GM18861 (cell line): Measurements from ENCODE around the gene ELFN1.

ENCODE experiments used
- ATAC-seq: cut with Tn5 transposase; IDR thresholded peaks from one replicate; pipeline ENCODE4 v1.9.1; 2021; ENCODE audit not compliant: unreplicated experiment

The ELFN1 gene

DNA sequence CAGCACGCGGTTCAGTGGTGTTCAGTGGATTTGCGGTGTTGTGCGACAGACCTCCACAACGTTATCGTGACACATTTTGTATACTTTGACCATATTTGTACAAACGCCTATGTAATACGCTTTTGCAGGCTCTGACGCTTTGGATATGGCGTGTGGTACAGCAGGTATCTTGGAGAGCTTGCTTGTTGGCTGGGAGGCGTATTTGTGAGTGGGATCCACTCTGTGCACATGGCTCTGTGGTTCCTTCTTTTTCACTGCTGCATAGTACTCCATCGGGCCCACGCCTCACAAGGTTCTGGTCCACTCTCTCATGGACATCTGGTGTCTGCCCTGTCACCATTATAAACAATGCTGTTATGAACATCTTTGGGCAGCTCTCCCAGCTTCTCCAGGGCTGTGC is 53.2 kb downstream of the ELFN1 start:
- ATAC-seq, result no peak

DNA sequence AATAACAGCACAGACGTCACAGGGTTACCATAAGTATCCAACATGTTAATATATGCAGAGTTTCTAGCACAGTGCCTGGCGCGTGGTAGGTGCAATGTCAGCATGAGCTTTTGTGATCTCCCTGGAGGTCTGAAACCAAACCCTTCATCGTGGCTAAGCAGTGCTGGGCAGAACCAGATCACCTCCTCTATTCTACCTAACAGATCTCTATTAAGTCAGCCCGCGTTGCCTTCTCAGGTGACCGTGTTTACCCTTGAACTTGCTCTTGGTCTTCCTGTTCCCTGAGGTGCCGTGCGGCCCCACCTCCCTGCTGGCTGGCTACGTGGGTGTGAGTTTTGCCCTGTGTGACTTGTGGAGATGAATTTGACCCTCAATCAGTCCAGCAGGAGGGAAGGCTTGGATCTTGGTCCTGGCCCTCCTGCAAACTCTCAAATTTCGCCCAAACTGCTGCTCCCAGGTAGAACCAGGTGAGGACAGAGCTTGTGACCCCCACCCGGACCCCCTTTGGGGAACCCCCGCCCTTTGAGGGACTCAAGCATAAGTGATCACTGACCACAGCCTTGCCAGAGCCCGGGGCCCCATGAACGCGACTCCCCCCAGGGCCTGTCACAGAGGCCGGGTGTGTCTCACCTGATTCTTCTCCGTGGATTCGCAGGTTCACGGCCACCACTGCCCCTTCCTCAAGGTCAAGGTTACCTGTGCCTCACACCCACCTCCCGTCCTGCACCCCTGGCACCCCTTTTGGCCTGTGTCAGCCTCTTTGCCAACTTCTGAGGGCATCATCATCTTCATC is 54.2 kb downstream of the ELFN1 start:
- no peak for ATAC-seq

DNA sequence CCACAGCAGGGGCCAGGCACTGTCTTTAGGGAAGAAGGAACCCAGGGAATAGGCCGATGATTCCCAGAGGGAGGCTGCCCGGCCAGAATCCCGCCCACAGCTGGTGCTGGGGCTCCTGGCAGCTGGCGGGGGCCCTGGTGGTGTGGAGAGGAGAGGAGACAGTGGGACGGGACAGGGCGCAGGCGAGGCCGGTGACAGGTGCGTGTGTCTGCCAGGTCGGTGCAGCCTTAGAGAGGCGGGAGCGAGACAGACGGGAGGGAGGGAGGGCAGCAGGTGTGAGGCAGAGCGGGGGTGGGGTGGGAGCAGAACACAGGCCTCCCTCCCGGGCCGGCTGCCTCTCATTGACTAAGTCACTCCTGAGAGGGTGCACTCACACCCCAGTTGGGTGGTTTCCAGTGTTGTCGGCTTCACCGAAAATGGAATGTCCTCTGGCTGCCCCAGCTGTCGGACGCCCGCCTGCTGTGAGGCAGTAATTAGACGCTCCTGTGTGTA is 55.2 kb downstream of the ELFN1 start:
- no peak for ATAC-seq

DNA sequence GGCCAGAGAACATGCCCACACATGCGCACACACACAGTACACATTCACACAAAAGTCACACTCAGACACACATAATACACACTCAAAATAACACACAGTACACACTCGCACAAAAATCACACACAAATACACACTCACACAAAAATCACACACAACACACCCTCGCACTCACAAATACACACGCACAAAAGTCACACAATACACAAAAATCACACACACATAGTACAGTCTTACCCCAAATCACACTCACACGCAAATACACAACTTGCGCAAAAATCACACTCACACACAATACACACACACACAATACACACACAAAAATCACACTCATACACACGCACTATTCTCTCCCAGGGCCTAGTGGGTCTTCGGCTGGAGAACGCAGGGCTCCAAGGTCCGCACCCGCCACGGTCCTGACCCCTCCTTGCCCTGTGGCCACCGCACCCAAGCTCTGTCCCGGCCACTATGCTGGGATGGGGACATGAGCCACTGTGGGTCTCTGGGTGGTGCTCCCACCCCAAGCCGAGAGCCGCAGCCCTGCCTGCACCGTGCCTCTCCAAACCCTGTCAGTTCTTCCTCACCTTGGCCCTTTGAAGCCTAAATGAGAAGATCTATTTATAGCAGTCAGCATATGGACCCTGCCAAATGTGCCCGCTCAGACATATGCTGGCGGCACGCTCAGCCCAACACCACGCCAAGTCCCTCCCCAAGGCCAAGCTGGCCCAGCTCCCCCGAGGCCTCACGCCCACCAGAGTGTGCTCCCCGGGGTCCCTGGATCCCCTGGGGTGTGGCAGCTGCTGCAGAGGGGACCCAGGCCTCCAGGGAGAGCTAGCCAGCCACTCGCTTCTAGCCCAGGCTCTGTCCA is 55.9 kb downstream of the ELFN1 start:
- ATAC-seq, result no peak

DNA sequence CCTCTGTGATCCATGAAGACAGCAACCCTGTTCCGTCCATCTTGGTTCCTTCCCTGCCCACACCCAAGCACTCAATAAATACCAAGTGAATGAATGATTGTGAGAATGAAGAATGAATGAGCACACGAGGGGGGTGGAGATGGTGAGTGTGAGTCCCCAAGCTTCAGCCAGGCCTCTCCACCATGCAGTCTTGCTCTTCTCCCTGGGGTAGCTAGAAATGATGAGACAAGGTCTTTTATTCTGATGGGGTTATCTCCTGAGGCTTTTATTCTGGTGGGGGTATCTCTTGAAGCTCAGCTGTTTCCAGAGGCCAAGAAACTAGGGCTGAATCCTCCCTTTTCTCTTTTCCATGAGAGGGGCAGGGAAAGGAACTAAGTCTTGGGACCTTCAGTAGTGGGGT is 57.0 kb downstream of the ELFN1 start:
- no peak for ATAC-seq

DNA sequence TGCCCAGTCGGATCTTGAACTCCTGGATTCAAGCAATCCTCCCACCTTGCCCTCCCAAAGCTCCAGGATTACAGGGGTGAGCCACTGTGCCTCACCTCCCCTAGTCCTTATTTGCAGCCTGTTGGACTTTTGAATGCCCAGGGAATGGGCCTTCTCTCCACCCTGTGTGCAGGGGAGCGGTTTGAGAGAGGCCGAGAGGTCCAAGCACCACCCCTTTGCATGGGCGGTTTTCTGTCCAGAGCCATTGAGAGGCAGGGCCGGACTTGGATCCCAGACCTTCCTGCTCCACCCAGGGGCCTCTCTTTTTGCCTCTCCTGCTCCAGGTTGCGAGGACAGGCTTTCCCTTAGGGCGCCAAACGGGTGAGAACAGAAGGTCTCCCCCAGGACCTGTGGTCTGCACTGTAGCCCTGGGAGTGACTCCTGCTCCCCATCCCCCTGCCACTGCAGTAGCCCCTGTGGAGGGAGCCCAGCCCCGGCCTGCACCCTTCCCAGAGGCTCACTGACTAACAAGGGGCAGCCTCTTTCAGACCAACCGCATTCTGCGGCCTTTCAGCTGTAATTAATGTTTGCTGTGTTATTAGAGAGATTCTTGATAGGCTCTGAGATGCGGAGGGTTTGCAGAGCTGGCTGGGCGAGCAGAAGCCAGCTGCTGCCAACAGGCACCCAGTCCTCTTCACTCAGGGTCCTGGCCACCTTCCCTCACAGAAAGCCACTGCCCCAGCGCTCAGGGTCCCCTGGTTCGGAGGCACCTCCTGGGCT is 57.9 kb downstream of the ELFN1 start:
- no peak for ATAC-seq

DNA sequence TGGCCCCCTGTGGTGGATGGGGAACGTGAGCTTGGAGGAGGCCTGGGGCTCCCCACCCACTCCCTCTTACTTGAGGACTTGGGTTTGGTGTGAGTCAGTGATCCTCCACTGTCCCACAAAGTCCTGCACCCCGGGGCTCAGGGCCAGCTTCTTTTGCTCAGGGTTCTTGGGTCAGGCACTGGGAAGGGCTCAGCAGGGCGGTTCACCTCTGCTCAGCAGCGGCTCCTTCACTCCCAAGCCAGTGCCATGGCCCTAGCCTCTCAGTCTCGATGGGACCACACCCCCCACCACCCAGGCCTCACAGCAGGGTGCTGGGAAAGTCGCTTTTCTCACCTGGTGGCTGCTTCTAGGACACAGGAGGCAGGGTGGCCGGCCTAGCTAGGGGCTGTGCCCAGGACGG is 59.1 kb downstream of the ELFN1 start:
- no peak for ATAC-seq

DNA sequence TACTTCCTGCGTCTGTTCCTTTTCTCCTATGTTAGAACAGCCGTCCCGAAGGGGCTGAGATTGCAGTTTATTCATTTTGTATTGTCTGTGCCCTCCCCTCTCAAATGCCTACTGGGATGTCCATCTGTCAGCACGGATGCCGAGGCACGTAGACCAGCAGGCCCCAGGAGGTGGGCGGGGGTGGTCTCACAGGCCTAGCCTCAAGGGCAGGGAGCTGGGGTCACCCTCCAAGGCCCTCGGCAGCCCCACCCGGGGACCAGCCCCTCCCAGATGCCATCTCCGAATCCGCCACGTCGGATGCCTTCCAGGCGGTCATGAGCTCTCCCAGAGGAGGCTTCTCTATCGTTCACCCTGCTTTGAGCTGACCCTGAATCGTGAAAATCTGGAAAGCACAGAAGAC is 59.7 kb downstream of the ELFN1 start:
- no peak for ATAC-seq

DNA sequence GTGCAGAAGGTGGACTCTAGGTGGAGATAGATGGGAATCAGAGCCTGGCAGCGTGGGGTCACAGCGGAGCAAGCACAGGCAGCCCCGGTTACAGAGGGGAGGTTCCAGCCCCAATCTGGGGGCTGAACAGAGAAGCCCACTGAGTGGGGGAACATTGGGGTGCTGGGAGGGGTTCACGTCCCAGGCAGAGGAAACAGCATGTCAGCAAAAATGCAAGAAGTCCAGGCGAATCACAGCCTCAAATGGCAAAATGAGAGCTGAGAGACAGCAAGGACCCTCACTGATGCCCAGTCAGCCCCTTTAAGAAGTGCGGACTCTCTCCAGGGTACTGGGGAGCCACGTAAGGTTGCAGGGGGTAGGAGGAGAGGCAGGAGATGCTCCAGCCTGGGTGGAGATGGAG is 62.0 kb downstream of the ELFN1 start:
- no peak for ATAC-seq

DNA sequence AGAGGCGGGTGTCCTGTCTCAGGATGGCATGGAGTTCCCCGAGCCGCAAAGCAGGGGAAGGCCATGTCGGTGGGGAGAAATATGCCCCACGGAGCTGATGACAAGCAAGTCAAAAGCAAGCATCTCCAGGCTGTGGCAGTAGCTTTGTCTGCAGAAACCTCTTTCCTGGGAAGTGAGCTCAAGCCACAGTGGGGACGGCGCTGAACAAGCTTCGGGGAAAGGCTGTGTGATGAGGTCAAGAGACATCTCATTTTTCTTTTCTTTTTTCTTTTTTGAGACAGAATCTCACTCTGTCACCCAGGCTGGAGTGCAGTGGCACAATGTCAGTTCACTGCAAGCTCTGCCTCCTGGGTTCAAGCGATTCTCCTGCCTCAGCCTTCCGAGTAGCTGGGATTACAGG is 62.6 kb downstream of the ELFN1 start:
- no peak for ATAC-seq

DNA sequence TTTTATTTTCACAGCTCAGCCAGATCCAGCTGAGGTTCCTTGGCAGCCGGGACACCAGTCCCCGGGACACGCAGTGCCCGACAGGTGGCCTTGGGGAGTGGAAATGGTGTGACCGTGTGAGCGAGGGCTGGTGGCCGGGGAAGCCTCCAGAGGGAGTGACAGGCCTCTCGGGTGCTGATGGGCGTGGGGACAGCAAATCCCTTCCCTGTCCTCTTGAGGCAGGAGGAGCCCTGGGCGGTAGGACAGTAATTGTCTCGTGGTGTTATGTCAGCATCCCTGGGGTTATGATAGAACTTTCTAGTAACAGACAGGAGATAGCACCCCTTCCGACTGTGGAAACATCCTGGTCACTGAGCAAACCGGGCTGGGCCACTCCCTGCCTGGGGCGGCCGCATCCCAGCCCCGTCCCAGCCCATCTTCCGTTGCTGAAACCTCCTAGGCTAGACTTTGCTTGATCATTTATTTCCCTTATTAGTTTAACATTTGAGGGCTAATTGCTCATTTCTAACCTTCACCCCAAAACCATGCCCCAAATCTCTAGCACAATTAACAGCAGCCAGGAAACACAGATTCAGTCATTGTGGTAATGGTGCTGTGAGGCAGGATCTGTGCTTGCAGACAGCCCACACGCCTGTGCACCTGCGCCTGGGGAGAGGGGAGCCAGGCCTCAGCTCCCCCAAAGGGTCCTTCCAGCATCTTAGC is 63.3 kb downstream of the ELFN1 start:
- ATAC-seq, result no peak

DNA sequence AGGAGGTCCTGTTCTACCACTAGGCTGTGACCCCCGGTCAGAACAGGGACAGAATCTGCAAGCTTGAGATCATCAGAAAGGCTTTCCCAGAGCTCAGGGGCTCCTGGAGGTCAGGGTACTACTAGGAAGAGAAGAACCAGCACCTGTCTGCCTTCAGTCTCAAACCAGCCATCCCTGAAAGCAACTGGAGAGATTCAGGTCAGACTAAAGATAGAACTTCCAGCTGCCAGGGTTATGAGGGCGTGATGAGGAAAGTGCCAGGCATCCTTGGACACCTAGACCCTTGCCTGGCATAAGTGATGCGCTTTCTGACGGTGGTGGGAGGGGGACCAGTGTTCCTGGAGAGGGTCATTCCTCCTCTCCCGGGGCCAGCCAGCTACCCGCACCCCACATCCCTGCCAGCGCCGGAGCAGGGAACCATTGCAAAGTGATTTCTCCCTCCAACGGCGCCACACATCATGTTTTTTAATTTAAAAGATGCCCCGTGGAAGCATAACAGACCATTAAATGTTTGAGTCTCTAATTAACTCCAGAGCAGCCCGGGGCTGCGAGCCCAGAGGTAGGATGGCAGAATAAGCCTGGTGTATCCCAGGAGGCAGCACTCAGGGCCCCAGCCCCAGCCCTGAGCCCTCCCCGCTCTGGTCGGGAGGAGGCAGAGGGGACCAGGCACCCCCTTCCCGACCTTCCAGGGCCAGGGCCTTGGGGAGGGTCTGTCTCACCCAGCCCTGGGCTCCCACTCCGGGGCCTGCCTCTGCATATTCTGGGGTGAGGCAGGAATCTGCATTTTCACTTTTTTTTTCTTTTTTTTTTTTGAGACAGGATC is 64.0 kb downstream of the ELFN1 start:
- ATAC-seq, result no peak

DNA sequence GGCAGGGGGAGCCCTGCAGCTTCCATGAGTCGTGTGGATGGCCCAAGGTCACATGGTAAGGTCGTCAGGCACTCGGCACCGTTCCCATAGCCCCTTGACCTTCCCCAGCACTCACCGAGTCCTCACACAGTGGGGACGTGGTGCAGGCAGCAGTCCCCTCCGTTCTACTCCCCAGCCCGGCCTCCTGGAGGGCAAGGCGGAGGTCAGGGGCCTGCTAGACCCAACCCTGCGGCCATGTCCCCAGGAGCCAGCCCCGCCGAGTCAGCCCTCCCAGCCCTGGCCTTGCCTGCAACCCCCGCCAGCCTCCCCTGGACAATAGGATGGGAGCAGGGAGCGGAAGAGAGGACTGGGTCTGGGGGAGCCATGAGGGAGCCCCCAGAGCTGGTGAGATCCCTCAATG is 65.2 kb downstream of the ELFN1 start:
- ATAC-seq, result no peak

DNA sequence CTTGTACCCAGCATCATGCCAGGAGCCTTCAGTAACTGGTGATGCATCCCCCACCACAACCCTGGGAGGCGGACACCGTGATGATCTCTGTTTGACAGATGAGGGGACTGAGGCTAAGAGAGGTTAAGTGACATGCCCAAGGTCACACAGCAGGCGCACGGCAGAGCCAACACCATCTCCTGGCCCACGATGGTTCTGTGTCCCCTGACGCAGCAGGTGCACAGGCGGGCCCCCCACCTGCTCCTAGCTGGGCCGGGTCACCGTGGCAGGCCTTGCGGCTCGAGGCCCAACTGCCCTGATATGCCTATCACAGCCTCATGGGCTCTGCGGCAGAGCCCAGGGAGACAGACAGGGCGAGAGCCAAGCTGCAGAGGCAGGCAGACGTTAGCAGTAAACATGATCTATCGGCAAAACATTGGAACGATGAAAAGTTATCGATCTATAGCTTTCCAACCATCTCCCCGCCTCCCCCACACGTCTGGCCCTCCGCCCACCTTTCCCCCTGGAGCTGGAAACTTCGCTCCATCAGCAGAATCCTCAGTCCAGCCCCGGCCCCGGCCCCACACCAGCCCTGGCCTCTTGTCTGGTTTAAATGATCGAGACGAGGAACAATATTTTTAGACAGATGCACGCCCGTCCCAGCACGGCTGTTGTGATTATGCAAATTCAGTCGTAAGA is 65.9 kb downstream of the ELFN1 start:
- no peak for ATAC-seq

DNA sequence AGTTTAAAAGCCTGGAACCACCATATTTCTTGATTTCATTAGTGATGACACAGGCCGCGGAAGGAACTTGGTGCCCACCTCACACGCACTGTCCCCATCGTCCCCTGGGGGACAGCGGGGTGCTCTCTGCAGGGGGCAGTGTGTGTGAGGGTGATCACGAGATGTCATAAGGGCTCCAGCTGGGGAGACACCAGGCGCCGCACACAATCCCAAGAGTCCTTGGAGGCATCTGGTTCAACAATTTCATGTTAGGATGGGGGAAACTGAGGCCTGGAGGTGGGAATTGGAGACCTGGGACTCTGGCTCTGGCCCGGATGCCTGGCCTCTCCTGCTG is 66.4 kb downstream of the ELFN1 start:
- no peak for ATAC-seq

DNA sequence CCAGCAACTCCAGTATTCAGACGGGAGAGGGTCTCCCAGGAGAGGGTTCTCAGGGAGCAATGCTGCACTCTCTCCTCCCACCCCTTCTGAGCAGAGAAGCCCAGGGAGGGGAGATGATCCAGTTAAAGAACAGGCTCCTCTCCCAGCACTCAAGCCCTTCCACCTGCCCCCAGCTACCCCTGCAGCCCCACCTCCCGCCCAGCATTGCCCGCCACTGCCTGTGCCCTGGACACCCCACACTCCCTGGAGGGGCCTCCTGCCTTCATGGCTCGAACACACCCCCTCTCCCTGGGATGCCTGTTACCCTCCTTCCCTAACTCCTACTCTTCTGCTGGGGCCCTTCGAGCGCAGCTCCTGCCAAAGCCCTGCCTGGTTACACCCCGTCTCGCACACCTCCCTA is 66.8 kb downstream of the ELFN1 start:
- ATAC-seq, result no peak

DNA sequence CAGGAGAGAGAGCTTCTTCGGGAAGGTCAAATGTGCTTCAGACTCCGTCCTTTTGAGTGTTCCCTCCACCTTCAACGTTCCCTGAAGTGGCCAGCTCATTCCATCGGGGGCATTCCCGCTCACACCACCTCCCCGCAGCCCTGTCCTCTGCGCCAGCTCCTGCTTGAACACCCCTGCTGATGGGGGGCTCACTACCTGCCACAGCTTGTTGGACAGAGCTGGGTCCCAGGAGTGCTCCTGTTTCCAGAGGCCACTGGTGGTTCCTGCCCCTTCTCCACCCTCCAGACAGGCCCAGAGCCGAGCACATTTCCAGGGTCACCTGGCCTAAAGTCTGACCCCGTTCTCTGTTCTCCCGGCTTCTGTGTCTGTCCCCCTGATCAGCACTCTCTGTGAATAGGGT is 67.4 kb downstream of the ELFN1 start:
- no peak for ATAC-seq

DNA sequence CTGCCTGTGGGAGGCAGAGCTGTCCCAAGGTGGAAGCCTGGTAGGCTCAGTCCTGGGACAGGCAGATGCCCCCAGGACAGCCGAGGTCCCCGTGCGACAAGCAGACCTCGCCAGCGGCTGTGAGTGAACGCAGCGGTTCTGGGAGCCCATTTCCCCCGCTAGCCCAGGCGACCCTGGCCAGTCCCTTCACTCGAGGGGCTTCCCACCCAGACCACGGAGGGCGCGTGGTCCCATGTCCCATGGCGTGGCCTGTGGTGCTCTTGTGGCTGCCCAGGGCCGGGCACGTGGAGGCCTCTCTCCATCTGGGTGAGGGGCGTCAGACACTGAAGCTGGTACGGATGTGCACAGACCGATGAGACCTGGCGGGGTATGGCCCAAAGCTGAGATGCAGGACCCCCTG is 67.9 kb downstream of the ELFN1 start:
- ATAC-seq, result no peak

DNA sequence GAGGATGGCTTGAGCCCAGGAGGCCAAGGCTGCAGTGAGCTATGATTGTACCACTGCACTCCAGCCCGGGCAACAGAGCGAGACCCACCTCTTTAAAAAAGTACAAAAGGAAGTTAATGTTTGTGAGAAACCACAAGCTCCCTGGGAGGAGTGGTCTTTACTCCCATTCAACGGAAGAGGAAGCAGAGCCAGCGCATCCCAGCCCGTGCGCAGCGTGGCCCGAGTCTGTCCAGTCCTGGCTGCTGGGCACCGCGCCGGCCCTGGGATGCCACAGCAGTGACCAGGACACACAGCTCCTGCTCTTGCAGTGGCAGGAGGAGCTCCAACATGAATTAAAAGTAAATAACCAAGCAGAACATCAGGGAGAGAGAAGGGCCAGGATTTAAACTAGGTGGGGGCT is 68.4 kb downstream of the ELFN1 start:
- ATAC-seq, result no peak

DNA sequence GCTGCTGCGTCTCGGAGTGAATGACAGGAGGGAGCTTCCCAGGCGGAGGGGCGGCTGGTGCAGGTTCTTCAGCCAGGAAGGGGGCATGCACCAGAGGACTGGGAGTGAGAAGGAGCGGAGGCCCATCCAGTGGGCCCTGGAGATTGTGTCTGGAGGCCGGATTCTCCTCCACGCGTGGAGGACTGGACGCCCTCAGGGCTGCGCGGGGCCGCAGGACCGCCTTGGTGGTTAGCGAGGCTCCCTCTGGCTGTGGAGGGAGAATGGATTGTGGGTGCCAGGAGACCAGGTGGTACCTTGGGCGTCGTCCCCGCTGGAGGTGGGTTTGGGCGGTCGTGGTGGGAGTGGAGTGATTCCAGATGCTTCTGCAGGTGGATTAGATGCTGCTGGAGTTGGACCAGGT is 68.9 kb downstream of the ELFN1 start:
- ATAC-seq, result no peak
